Activated CD8-positive, alpha-beta memory T cell treated with anti-CD3 and anti-CD28 coated beads, Interleukin-2, amount 50 U/mL, for 48 hours (primary cell): ENCODE data around the gene NR2C2.
"Not testable (repeated sequence)": the region's sequence is repeated elsewhere in the genome, so short reads cannot be mapped to it uniquely, and the experiment has no call there.

Experiments
- DNase-seq: peaks from one replicate; pipeline ENCODE4 v3.0.0-alpha.2; 2020

NR2C2 gene

GRCh38 chr3:14947100-14947885, at the start of gene NR2C2:
Gene NR2C2 (plus strand): TSS chr3:14947583. CDS start chr3:15003915, 56,332 bp downstream.
- DNase-seq, result peak; percentile 93

GRCh38 chr3:14898929-14899328, 48.5 kb upstream of the NR2C2 start:
- DNase-seq, result no peak

GRCh38 chr3:14899993-14900618, 47.3 kb upstream of the NR2C2 start:
- no peak for DNase-seq

- DNase-seq, result no peak
These were observed 46.2 kb upstream of the NR2C2 start for GRCh38 chr3:14900881-14901873.

GRCh38 chr3:14902719-14903118, 44.7 kb upstream of the NR2C2 start:
- no peak for DNase-seq

GRCh38 chr3:14903501-14903900, 43.9 kb upstream of the NR2C2 start:
- DNase-seq, result not testable (repeated sequence)

GRCh38 chr3:14905055-14905657, 42.2 kb upstream of the NR2C2 start:
- no peak for DNase-seq

GRCh38 chr3:14906355-14906971, 40.9 kb upstream of the NR2C2 start:
- no peak for DNase-seq

- DNase-seq, result no peak
These were observed 40.1 kb upstream of the NR2C2 start for GRCh38 chr3:14907043-14907966.

- no peak for DNase-seq
These were observed 38.1 kb upstream of the NR2C2 start for GRCh38 chr3:14909250-14909649.

GRCh38 chr3:14911651-14912050, 35.7 kb upstream of the NR2C2 start:
- no peak for DNase-seq

GRCh38 chr3:14913071-14913925, 34.1 kb upstream of the NR2C2 start:
- DNase-seq, result no peak

GRCh38 chr3:14913926-14914778, 33.2 kb upstream of the NR2C2 start:
- no peak for DNase-seq

- DNase-seq, result no peak
These were observed 32.6 kb upstream of the NR2C2 start for GRCh38 chr3:14914779-14915117.

- DNase-seq, result no peak
These were observed 31.7 kb upstream of the NR2C2 start for GRCh38 chr3:14915636-14916222.

- DNase-seq, result no peak
These were observed 29.0 kb upstream of the NR2C2 start for GRCh38 chr3:14918356-14918860.

GRCh38 chr3:14920536-14920935, 26.8 kb upstream of the NR2C2 start:
- no peak for DNase-seq

- DNase-seq, result peak; percentile 91
These were observed 26.3 kb upstream of the NR2C2 start for GRCh38 chr3:14921034-14921616.
